Peyer's patch (tissue), 4 donors: Measurements from ENCODE around the gene C11orf68. TPM values are rescaled to one million over a fixed set of nuclear protein-coding genes. Genes with fewer than 3 reads are reported as not detected.

Experiments used
- DNase-seq, 3 donors: peaks; one replicate each; pipeline ENCODE4 v3.0.0-alpha.2; 2017 to 2019
- H3K27ac ChIP-seq, 4 donors: fragments of 200-600 bp; sonication (generic); one replicate each; pipeline ENCODE4 v1.5.1; 2016 to 2019
- H3K27me3 ChIP-seq, 2 donors: fragments of 200-600 bp; sonication (generic); one replicate each; pipeline ENCODE4 v1.5.1; 2019
- H3K36me3 ChIP-seq, 3 donors: fragments of 200-600 bp; sonication (generic); one replicate each; pipeline ENCODE4 v1.5.1; 2016 to 2019
- H3K4me1 ChIP-seq, 4 donors: fragments of 200-600 bp; sonication (generic); one replicate each; pipeline ENCODE4 v1.5.1; 2016 to 2019
- H3K4me3 ChIP-seq, 4 donors: fragments of 200-600 bp; sonication (generic); 1 replicate in 3 of 4; 2 replicates in 1 of 4; pipeline ENCODE4 v1.5.1; 2016 to 2019; ENCODE audit warnings: mild to moderate bottlenecking in 1 of 4
- H3K9me3 ChIP-seq, 4 donors: fragments of 200-600 bp; sonication (generic); one replicate each; pipeline ENCODE4 v1.5.1; 2016 to 2019; ENCODE audit warnings: mild to moderate bottlenecking in 1 of 4
- CTCF ChIP-seq, 6 experiments: fragments of 450-650 bp in 4 of 6; fragments of 200-600 bp in 2 of 6; sonication (generic) in 1 of 6; IDR thresholded peaks; one replicate each; pipeline ENCODE4 v1.5.1; 2017 to 2019; ENCODE audit warnings: antibody characterized with exemption in 6 of 6, mild to moderate bottlenecking in 3 of 6, moderate library complexity in 1 of 6
- POLR2A ChIP-seq, 2 donors: fragments of 450-650 bp; IDR thresholded peaks; one replicate each; pipeline ENCODE4 v1.5.1; 2017; ENCODE audit warnings: antibody characterized with exemption in 2 of 2, mild to moderate bottlenecking in 2 of 2, moderate library complexity in 2 of 2
- total RNA-seq, 4 donors: library from RNA; depleted of rRNA; stranded (reverse); fragments of >200 nt; gene quantifications; one replicate each; pipeline ENCODE4 v1.1.0, GENCODE V29; 2016

Gene C11orf68
- total RNA-seq, 4 donors from 2014 or later, result 8.3 to 20.6 (median 12.1) TPM

GRCh38 chr11:65961267-65962140, 42.6 kb upstream of the C11orf68 start, which contains the start of gene SART1:
Gene SART1 (plus strand): TSS chr11:65961734. CDS start chr11:65961781, 47 bp downstream.
- DNase-seq, result peak; percentile 95 to 99 (median 98)
- no peaks in the 10 kb centered on the region for H3K27me3 ChIP-seq
- no peaks in the 10 kb centered on the region for H3K9me3 ChIP-seq
- TF ChIP-seq POLR2A (IDR thresholded peaks at IDR 0.05), result peak; percentile 60 to 68
- TF ChIP-seq CTCF (IDR thresholded peaks at IDR 0.05), result peak in 1 of 6 experiments; percentile 18
- H3K27ac ChIP-seq, result peak within 1 kb of the TSS; percentile 83 to 96 (median 92)
- peaks cover 0 to 29% (median 0%) of the 10 kb centered on the region in 3 donors for H3K36me3 ChIP-seq
- H3K4me3 ChIP-seq, result peak within 1 kb of the TSS; percentile 77 to 100 (median 96)
- peaks cover 6 to 20% (median 18%) of the 10 kb centered on the region in 4 donors for H3K4me1 ChIP-seq

GRCh38 chr11:65960824-65961266, 42.0 kb upstream of the C11orf68 start:
- H3K36me3 ChIP-seq, result peaks cover 0 to 23% (median 0%) of the 10 kb centered on the region in 3 donors
- H3K4me3 ChIP-seq, result peak overlapping the region; percentile 77 to 100 (median 96)
- DNase-seq, result no peak
- H3K9me3 ChIP-seq, result no peaks in the 10 kb centered on the region
- peaks cover 6 to 20% (median 18%) of the 10 kb centered on the region in 4 donors for H3K4me1 ChIP-seq
- peak overlapping the region; percentile 83 to 96 (median 92) for H3K27ac ChIP-seq
- TF ChIP-seq CTCF (IDR thresholded peaks at IDR 0.05), result no peak
- TF ChIP-seq POLR2A (IDR thresholded peaks at IDR 0.05), result no peak
- H3K27me3 ChIP-seq, result no peaks in the 10 kb centered on the region

DNA sequence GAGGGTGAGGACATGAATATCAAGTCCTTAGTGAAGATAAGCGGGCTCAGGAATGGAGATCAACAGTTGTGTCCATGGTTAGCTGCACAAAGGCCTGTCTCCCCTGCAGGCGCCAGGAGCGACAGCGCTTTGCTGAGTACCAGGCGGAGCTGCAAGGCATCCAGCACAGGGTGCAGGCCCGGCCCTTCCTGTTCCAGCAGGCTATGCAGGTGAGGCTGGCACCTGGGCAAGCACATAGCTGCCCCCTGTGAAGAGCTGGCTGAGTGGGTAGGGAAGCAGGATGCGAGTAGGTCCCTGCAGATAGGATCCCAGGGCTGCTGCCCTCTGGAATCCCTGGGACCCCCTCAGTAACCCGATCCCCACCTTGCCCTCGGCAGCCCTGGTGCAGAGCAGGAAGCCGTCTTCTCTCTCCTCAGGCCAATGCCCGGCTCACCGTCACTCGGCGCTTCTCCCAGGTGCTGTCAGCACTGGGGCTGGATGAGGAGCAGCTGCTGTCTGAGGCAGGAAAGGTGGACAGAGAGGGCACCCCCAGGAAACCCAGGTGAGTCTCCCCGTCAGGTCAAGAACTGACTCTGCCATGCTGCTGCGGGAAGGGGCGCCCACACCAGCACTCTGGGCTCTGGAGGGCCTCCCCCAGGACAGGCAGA, 40.0 kb upstream of the C11orf68 start:
- Histone ChIP-seq H3K9me3 (no peaks in the 10 kb centered on the region), H3K27ac (no peak overlapping the region), H3K4me3 (no peak overlapping the region), H3K27me3 (no peaks in the 10 kb centered on the region), H3K4me1 (peaks cover 6 to 20% (median 17%) of the 10 kb centered on the region in 4 donors), H3K36me3 (peaks cover 0 to 3% (median 0%) of the 10 kb centered on the region in 3 donors)
- DNase-seq, result no peak
- no peak for TF ChIP-seq CTCF (IDR thresholded peaks at IDR 0.05)
- TF ChIP-seq POLR2A (IDR thresholded peaks at IDR 0.05), result no peak

DNA sequence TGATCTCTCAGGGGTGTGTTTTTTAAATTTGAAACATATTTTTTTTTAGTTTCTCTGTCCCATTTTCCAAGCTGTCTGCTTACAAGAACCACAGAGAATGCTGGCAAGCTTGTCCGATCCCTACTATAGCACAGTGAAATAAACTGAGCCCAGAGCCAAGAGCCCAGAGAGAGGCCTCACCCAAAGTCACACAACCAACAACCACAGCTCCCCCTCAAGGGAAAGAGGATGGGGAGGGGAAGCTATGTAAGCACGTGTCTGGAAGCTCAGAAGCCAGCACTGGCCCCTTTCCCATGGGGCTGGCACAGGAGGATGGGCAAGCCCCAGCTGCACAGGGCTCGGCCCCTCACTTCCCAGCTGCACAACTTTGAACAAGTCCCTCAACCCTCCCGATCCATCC, 39.4 kb upstream of the C11orf68 start:
- no peak overlapping the region for H3K4me3 ChIP-seq
- H3K4me1 ChIP-seq, result peaks cover 6 to 16% (median 13%) of the 10 kb centered on the region in 4 donors
- TF ChIP-seq POLR2A (IDR thresholded peaks at IDR 0.05) (no peak), CTCF (IDR thresholded peaks at IDR 0.05) (no peak)
- H3K9me3 ChIP-seq, result no peaks in the 10 kb centered on the region
- no peaks in the 10 kb centered on the region for H3K27me3 ChIP-seq
- no peaks in the 10 kb centered on the region for H3K36me3 ChIP-seq
- no peak overlapping the region for H3K27ac ChIP-seq
- DNase-seq, result no peak

DNA sequence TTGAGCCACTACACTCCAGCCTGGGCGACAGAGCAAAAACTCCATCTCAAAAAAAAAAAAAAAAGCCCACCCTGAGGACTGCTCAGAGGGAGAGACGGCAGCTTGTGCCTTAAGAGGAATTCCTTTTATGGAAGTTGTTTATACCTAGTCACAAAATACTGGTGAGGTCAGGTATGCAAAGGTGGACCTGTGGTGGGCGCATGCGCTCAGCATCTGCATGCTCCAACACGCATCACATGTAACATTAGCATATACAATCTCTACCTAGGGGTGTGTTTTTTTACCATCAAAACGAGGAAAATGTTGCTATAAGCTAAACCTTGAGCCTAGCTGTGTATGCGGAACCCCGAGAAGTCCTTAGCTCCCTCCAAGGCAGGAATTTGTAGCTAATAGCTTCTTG, 35.9 kb upstream of the C11orf68 start:
- DNase-seq, result no peak
- H3K27me3 ChIP-seq, result no peaks in the 10 kb centered on the region
- H3K4me1 ChIP-seq, result peaks cover 0 to 5% (median 0%) of the 10 kb centered on the region in 4 donors
- no peak overlapping the region for H3K4me3 ChIP-seq
- no peak overlapping the region for H3K27ac ChIP-seq
- no peaks in the 10 kb centered on the region for H3K9me3 ChIP-seq
- H3K36me3 ChIP-seq, result no peaks in the 10 kb centered on the region
- no peak for TF ChIP-seq CTCF (IDR thresholded peaks at IDR 0.05)
- no peak for TF ChIP-seq POLR2A (IDR thresholded peaks at IDR 0.05)
